ENCODE results near the gene C1orf198.

C1orf198 gene

DNA sequence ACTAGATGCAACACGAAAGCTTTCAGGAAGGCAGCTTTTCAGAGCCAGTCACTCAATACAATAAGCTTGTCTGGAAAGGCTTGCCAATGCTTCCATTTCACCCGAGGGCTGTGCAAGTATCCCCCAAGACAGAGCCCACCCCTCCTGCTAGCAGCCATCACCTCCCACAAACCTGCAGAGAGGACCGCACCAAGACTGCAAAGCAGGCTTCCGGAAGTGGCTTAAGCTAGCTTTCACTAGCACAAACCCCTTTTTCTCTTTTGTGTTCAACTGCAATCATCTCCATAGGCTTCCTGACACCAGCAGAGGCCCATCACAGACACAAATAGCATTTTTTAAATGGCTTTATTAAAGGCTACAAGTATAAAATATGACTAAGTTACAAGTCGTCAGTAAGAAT, 31.5 kb downstream of the C1orf198 start:
- in situ Hi-C loops (cut with MboI; ENCODE audit: low sequenced_read_pairs): no loop called here

DNA sequence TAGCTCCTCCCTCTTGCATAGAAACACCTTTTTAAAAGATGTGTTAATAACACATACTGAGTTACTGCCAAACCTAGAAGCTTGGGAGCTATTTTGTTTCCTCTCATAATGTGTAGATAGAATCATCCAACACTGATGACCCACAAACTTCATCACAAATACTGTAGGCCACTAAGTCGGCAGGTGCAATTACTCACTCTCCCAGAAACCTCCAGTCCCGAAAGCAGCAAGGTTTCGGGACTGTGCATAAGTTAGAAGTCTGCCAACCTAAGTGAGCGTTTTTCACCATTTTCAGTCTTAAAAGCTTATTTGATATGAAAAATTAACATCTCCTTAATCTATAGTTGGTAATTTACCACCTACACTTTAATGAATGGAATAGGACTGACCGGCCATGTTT, 32.0 kb downstream of the C1orf198 start:
- in situ Hi-C loops (cut with MboI; ENCODE audit: low sequenced_read_pairs): no loop called here

DNA sequence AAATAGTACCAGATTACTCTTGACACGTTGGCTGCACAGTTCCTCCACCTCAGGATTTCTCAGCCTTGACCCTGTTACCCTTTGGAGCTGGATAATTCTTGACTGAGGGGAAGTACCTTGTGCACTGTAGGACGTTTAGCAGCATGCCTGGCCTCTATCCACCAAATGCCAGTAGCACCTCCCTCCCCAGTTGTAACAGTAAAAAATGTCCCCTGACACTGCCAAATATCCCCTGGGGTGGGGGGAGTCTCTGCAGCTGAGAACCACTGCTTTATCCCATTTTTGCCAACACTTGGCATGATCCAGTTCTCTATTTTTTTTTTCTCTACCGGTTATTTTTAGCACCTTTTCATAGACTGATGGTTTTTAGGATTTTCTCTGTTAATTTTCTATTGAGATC, 34.0 kb downstream of the C1orf198 start:
- in situ Hi-C loops (cut with MboI; ENCODE audit: low sequenced_read_pairs): no loop called here

DNA sequence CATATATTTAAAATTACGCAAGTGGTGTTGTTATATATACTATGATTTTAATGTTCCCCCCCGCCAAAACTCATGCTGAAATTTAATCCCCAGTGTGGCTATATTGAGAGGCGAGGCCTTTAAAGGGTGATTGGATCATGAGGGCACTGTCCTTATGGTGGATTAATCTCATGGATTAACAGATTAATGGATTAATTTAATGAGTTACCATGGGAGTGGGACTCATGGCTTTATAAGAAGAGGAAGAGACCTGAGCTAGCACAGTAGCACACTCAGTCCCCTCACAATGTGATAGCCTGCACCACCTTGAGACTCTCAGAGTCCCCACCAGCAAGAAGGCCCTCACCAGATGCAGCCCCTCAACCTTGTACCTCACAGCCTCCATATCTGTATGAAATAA, 34.8 kb downstream of the C1orf198 start:
- in situ Hi-C loops (cut with MboI; ENCODE audit: low sequenced_read_pairs): no loop called here

DNA sequence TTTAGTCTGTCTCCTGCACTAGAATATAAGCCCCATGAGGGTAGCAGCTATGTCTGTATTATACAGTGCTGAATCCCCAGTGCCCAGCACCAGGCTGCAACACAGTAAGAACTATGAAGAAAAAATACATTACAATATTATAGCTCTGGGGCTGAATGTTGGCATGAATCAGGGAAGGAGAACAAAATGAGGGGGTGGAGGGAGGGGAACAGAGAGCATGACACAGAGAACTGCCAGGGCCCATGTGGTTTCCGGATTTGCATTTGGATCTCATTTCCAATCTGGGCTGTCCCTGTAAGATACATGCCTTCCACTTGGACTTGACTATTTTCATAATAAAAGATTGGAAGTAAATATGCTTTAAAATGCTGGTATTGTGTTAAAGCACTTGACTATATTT, 35.8 kb downstream of the C1orf198 start:
- in situ Hi-C loops (cut with MboI; ENCODE audit: low sequenced_read_pairs): no loop called here

DNA sequence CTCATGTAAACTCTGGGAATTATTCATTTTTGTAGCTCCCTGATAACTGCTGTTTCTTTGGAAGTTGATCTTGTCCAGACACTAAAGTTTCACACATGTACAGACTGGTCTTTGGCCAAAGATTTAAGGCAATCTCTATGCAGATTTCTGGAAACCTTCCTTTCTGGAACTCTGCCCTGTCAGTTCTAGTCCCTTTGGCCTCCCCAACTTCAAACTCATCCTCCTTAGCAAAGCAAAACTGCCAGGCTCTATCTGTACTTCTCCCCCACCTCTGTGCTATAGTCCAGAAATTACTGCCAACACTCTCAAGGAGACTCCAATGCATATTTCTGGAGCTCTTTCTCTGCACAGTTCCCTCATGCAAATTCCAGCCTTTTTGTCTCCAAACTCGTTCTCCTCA, 36.5 kb downstream of the C1orf198 start:
- in situ Hi-C loops (cut with MboI; ENCODE audit: low sequenced_read_pairs): no loop called here

DNA sequence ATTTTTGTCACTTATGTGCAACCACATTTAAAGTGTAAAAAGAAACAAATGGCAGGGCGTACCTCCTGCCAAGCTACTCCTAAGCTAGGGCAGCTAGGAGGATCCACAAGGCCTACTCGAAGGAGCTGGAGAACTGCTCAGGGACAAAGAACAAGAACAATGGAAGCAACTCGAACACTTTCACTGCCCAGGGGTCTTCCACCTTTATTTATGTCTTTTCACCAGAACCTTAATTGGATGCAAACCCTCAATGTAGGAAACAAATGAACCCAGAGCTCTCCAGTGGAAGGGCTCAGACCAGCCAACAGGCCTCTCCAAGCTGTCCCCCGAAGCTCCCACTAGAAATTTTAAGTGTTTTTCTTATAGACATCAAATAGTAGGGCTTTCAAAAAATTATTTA, 39.9 kb downstream of the C1orf198 start:
- in situ Hi-C loops (cut with MboI; ENCODE audit: low sequenced_read_pairs): no loop called here

DNA sequence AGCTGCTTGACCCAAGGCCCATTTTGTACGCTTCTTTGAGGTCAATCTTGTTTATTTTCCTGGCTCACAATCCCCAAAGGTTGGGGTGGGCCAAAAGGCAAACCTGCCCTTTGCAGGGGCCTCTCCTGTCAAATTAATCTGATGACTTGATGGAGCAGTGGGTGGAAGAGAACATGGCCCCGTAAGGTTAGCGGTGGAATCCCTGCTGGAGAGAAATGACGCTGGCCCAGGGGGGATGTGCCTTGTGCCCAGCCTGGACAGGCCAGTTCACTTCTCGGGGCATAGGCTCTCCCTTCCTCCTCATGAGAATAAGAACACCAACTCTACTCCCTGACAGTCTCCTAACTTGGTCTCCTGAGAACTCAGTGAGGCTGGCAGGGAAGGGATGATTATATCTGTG, 40.5 kb downstream of the C1orf198 start:
- in situ Hi-C loops (cut with MboI; ENCODE audit: low sequenced_read_pairs): no loop called here

DNA sequence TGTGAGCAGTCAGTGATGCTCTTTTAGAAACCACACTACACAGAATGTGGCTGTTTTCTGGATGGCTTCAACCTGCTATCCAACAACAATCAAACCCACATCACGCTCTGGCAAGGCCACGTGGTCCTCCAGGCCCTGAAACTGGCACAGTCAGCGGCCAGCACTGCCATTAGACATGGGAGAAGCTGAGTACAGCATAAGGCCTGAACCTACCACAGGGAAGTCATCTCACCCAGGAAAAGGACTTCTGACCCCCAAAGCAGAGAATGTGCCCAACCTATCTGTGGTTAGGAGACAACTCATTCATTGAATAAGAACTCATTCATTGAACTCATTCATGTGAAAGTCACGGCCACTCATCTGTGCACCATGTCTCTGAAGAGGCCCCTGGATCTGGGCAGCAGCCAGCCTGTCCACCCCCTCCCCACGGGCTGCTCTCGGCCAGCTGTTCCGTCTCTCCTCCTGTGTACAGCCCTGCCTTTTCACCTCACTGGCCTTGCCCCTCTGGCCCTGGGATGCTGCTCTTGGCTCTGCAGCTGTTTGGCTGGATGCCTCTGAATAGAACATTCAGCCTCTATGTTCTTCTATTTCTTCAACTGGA, 41.1 kb downstream of the C1orf198 start:
- in situ Hi-C loops (cut with MboI; ENCODE audit: low sequenced_read_pairs): no loop called here

DNA sequence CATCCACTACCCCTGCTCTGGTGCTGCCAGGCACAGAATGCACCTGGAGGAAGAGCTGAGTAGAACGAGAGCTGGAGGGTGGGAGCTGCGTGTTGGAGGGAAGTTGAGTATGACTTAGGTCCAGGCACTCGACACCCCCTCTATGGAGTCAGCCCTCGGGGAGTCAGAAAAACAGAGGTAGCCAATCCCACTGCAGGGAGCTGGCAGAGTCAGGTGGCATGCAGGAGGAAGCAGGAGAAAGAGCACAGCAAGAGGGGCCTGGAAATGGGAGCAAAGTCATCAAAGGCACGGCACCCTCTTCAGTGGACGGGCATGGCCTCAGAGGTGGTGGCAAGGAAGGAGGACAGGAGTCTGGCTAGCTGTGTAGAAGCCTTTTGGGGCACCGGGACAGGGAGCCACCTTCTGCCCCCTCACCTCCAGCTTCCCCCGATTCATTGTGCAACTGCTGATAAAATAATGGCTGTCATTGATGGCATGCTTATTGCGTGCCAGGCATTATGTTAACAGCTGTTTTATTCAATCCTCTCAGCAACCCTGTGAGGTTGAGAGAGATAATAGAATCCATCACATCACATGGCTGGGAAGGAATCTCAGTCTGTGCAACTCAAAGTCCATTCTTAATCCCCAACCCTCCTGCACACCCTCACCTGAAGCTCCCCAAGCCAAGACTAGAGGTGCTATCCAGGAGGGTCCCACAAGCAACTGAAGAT, 42.0 kb downstream of the C1orf198 start:
- in situ Hi-C loops (cut with MboI; ENCODE audit: low sequenced_read_pairs): no loop called here

DNA sequence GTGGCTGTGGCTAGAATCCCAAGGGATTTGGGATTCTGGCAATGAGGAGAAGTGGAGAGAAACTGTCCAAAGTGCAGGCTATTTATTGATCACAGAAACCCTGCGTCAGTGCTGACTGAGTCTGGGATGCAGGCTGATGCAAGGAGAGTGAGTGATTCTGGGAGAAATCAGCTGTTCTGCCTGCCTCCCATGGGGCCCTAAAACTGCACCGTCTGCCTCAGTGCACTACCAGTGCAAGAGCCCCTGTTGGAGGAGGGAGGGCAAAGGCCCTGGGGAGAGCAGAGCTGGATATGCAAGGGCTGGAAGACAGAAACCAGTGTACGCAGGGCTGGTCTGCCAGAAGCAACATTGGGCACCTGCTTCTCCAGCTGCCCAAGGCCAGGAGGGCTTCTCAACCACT, 42.6 kb downstream of the C1orf198 start:
- in situ Hi-C loops (cut with MboI; ENCODE audit: low sequenced_read_pairs): no loop called here

DNA sequence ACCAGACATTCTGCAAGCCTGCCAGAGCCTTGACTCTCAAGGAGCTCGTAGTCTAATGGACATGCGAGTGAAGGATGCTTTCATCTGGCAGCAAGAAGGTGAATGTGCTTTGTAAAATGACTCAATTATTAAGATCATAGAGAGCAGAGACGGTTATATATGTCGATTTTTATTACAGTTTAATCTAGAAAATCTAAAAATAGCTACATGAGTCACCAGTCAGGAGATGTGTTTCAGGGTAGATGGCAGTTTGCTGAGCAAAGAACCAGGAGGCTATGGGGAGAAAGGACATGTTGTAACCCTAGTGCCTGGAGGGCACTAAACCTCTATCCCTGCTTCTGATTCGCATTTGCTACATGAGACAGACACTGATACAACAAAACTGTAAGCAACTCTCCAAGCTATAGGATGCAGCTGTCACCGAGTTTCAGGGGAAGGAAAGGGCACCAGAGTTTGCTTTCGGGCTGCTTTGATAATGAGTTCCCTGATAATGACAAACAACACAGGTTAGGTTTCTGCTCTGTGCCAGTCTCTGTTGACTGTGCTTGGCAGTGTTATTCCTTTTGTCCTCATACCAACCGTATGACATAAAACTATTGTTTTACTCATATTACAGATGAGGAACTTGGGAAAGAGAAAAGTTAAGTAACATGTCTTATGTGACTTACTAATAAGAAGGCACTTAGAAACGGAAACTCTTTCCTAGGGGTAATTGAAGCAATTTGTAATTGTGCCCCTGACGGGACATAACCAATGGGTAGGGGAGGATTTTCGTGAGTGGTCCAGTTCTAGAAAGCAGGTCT, 43.2 kb downstream of the C1orf198 start:
- in situ Hi-C loops (cut with MboI; ENCODE audit: low sequenced_read_pairs): no loop called here

DNA sequence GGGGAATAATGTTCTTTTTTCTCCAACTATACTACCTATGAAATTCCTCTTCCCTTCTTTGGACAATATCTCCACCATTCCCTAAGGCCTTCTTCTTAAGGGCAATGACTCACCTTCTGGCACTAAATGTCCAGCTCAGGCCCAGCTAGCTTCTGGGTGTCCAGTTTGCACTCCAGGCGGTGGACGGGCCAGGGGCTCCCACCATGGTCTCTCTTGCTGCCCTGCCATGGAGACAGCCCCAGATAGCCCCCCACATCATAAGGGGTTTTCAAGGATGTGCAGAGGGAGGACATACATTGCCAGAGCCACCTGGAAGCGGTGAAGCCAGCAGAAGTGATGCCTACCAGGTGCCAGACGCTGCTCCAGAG, 43.8 kb downstream of the C1orf198 start:
- in situ Hi-C loops (cut with MboI; ENCODE audit: low sequenced_read_pairs): no loop called here

DNA sequence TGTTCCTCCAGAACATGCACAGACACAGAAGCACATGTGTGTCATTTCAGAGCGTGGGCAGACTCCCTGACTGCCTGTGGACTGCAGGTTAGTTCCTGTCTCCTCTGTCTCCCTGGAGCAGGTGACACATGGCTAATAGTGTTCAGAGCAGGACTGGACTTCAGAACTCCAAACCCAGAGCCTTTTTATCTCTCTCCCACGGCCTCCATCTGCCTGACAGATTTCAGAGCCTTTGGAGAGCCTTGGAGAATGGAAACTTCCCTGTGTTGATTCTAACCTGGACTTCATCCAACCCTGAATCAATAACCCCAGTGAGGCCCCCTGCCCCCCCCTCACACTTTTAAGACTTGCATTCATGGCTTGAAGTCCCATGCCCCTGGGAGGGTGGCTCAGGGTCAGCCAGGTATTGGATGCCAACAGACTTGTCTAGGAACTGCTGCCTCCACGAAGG, 44.4 kb downstream of the C1orf198 start:
- in situ Hi-C loops (cut with MboI; ENCODE audit: low sequenced_read_pairs): no loop called here

DNA sequence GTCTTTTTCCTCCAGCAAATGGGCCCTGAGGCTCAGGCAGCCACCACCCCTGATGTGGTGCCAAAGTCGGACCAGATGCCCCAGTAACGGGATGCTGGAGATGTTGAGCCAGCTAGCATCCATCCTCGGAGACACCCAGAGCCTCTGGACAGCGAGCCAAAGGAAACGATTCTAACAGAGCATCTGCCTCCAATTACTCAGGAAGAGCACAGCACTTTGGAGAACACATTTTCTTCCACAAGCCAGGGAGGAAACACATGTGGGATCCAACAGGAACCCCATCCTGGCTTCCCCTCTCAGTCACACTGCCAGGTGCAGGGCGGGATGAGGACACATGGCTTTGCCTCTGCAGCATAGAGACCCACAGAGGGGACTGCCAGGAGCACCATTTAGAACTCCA, 44.9 kb downstream of the C1orf198 start:
- in situ Hi-C loops (cut with MboI; ENCODE audit: low sequenced_read_pairs): no loop called here

DNA sequence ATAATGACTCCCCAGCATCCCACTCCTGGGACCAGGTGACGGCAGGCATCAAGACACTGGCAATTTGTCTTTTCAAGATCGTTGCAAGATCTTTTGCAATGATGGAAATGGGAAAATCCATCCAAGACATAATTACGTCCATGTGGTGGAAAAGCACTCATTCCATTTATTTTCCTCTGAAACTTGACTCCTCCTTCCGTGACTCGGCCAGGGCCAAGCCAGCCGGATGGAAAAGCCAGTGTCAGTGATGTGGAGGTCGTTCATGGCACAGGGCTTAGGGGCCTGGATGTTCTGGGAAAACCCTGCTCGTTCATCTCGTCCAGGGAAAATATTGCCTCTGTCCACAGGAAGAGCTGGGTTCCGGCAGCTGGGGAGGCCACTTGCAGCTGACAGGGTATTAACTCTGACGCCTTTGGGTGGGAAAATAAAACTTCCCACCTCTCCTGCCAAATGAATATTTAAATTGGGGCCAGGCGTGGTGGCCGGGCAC, 46.2 kb downstream of the C1orf198 start:
- in situ Hi-C loops (cut with MboI; ENCODE audit: low sequenced_read_pairs): no loop called here

DNA sequence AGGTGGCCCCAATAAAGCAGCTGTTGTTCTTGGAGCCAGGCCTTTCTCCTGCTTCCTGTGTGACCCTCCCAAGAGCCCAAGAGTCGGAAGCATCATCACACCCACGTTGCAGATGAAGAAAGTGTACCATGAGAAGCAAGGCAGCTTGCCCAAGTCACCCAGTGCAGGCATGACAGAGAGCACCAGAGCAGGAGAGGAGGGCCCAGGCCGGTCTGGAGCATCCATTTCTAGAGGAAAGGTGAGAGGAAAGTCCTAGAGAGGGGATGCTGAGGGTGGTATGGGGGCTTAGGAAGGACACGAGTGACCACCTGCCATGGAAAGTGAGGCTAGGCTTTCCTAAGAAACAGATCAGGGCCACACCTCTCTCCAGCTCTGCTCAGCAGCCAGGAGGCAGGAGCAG, 47.0 kb downstream of the C1orf198 start:
- in situ Hi-C loops (cut with MboI; ENCODE audit: low sequenced_read_pairs): no loop called here

DNA sequence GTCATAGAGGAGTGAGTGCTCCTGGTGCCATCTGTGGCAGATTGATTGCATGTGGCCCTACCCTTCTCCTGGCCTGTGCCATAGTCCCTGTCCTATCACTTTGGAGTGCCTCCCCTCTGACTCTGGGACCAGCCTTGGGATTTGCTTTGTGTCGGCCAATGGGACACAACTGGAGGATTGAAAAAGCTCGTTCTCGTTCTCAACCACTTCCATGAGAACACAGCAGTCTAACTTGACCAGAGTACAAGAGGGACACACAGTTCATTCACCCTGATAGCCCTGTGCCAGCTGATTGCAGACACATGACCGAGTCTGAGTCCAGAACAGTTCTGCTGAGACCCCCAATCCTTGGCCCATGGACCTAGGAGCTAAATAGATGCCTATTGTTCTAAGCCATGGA, 47.8 kb downstream of the C1orf198 start:
- in situ Hi-C loops (cut with MboI; ENCODE audit: low sequenced_read_pairs): no loop called here

DNA sequence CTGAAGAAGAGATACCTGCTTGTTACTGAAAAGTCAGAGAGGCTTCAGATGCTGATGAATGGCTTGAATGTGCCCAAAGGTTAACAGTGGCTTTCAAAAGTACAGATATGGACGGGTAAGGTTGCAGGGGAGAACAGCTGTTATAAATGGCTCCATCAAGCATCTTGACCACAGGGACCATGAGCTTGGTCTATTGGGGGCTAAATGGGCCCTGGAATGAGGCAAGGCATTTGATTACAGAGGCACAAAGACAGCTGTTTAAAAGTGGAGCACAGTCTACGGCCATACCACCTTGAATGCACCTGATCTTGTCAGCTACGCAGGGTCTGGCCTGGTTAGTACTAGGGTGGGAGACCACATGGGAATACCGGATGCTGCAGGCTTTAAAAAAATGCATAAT, 48.3 kb downstream of the C1orf198 start:
- in situ Hi-C loops (cut with MboI; ENCODE audit: low sequenced_read_pairs): no loop called here

DNA sequence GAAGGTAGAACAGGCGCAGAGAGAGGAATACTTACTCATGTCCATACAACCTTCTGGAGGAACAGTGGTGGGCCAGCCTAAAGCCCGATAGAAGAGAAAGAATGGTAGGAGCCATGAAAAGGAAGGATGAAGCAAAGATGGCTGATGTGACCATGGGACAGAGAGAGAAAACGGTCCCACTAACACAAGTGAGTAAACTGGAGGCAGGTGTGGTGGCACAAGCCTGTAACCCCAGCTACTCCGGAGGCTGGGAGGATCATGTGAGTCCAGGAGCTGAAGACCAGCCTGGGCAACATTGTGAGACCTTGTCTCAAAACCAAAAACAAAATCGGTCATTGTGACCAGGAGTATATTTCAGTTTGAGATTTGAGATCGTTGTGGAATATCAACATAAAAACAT, 49.4 kb downstream of the C1orf198 start:
- in situ Hi-C loops (cut with MboI; ENCODE audit: low sequenced_read_pairs): no loop called here

DNA sequence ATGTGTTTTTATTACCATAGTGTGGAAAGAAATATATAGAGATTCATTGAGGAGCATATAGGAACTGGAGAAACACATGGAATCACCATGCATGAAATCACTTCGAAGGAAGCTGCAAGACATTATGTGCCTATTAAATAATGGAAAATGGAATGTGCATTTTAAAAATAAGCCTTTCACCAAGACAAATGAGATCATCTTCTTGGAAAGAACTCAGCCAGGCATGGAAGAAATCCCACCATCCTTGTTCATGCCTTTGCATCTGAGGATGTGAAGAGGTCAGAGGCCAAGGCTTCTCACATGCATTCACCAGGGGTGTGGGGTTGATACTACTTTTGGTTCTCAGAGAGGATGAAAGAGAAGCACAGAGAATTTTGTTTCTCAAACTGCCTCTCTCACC, 50.0 kb downstream of the C1orf198 start:
- in situ Hi-C loops (cut with MboI; ENCODE audit: low sequenced_read_pairs): no loop called here

DNA sequence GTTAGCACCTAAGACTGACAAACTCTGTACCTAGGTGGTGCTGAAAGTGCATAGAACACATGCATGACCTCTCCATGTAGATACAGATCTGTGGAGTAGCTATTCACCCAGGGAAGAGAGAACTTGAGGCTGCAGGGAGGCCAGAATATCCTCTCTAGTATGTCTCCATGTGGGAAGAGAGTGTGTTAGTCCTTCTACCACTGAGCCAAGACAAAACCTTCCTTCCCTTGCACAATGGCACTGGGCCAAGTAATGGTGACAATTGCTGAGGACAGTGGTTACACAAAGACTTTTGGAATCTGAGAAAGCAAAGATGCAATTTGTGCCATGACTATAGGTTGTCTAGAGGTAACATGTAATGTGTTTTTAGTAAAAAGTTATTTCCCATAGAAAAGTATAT, 52.3 kb downstream of the C1orf198 start:
- in situ Hi-C loops (cut with MboI; ENCODE audit: low sequenced_read_pairs): no loop called here
